ENCODE measurements around the gene CDKAL1.

Gene CDKAL1

GRCh38 chr6:21279619-21280018, 745.4 kb downstream of the CDKAL1 start:
- DNase-seq = no peak

DNA sequence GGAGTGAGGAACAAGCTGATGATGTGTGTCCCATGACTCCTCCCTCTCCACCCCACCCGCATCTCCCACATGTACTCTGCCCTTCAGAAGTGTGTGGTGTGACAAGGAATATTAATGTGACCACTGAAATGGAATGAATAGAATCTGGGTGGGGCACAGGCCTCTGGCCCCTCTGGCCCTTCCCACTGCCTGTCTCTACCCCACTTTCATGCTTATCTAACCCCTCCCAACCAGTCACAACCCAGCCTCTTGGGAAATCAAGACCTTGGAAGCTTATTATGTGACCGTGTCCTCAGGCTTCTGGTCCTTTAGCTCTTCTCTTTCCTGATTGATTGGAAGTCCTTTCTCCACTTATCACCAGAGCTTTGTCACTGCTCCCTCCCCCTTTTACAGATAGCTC, 747.1 kb downstream of the CDKAL1 start:
- no peak for DNase-seq
